A549 treated with AZD9567 at 1 μM for 4 hours (cell line): ENCODE measurements around the gene PRAF2. TPM values are rescaled to one million over a fixed set of nuclear protein-coding genes. Genes with fewer than 3 reads are reported as not detected.

Experiments used
- total RNA-seq: library from RNA; stranded (reverse); fragments of 200-300 nt; extraction: Qiagen RNA extraction; gene quantifications from 5 replicates; pipeline ENCODE4 v1.2.3, GENCODE V29; 2022; ENCODE audit not compliant: insufficient read depth

Gene PRAF2, protein sequence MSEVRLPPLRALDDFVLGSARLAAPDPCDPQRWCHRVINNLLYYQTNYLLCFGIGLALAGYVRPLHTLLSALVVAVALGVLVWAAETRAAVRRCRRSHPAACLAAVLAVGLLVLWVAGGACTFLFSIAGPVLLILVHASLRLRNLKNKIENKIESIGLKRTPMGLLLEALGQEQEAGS
- total RNA-seq, result 40.6 to 51.0 TPM (median 46.0 TPM) in 5 replicates

DNA sequence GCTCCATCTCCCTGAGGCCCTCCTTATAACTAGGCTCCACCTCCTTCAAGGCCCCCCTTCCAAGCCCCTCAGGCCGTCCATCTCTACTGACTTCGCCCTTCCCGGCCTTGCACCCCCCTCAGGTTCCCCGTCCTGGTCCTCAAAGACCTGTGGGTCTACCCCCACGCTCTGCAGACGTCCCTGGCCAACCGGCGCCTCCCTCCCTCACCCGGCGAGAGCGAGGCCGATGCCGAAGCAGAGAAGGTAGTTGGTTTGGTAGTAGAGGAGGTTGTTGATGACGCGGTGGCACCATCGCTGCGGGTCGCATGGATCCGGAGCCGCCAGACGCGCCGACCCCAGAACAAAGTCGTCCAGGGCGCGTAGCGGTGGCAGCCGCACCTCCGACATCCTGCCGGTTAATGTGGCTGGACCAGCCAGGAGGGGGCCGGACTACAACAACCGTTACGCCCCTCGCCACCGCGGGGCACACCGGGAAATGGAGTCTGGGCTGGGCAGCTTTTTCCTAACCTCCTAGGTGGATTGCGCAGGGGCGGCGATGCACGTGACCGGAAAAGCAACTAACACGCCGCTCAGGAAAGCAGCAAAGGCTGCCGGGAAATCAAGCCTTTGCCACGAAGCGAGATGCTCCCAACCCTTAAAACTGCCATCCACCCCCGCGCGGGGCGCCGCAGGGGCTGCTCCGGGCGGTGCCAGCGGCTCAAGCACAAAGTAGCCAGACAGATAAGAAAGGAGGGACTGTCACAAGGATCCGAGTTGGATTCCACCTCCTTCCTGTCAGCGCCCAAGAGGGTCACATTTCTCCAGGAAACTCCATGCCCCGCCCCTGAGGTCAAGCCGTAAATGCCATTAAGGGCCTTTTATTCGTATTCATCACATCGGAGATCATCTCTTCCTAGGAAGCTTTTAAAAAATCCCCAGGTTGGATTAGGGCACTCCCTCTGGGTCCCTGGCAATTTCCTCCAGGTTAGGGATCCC, at the start of gene PRAF2:
TSS of gene PRAF2 (minus strand) at position 402 of the 975 bp plus-strand sequence. CDS start at position 387, 15 bp downstream.

DNA sequence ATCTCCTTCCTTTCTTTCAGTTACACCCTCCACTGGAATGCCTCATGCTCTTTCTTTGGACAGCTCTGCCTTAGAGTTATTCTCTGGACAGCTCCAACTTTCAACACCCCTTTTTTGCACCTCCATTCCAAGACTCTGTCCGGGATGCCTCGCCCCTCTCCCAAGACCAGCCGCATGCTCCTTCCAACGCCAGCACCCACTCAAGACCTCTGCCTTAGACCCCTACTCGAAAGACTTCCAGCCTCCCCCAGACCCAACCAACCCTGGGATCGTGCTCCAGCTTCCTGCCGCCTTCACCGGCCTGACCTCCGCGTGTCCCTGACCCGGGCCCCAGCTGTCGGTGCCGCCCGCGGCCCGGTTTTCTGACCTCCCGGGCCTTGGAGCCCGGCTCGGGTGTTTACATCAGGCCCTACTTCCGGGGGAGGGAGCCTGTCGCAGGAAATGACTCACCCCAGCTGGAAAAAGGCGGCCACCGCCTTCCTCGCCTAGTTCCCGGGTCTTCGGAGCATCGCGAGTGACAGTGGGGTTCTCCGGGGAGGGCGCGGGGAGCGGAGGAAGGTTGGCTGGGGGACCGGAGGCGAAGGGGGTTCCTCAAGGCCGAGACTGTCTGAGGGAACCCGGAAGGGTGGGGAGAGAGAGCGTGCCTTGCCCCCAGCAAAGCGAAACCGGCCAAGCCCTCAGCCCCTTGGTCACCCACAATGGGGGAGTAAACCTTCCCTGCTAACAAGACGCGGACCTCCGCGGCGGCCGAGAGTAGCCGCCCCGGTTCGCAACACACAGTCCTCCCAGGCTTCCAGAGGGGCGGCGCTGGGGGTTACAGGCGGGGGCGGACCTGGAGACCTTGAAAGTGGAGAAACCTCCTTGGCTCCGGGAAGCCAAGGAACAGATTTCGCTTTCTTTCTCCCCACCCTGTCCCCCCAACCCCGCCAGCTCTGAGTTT, 6.0 kb upstream of the PRAF2 start, which contains the start of gene WDR45:
TSS of gene WDR45 (minus strand) at position 399 of the 940 bp plus-strand sequence. CDS start 1,792 bp downstream, outside the sequence.

DNA sequence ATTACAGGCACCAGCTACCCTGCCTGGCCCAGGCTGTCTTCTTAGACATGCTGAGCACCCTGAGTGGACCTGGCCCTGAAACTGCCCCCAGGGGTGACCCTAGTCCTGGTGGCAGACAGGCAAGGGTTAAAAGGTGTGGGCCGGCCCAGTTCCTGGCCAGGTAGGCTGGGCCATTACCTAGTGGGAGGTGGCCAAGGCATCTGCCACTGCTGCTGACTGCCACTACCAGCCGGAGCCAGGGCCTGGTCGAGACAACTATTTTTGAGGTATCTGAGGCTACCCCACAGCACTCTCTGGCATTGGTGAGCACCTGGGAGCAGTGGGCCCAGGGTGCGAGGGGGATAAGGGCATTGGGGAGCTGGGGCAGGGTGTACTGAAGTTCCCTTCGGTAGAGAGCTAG, 15.0 kb downstream of the PRAF2 start, which contains the start of gene CCDC120:
TSS of gene CCDC120 (plus strand) at position 206 of the 400 bp plus-strand sequence. CDS start 3,043 bp downstream, outside the sequence.

DNA sequence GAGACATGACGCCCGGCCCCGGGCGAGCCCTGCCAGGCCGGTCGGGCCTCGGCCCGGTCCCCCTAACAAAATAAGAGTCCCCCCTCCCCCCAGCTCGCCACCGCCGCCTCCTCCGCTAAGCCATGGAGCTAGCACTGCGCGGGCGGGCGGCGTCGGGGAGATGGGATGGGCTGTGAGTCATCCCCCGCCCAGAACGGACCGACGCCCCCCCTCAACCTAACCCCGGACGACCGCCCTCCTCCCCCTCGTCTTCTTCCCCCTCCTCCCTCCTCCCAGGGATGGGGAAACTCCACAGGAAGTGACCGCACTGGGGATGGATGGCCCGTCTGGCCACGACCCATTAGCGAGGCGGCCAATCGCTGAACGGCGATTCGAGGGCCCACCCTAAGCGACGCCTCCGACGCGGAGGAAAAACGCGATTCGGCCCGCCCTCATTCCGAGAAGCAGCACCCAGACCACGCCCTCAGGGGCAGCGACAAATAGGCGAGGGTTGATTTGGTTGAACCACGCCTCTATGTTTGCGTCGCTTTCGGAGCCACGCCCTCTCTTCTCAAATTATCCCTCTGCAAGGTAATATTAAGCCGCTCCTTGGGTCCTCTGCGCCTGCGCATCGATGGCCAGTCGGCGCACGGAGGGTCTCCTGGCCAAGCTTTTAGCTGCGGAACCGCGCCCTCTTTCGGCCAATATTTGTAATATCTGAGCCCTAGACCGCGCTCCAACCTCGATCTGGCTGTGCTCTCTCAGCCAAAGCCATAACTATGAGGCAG, 30.4 kb downstream of the PRAF2 start, which contains the start of gene TFE3:
TSS of gene TFE3 (minus strand) at position 138 of the 767 bp plus-strand sequence. CDS start at position 7, 131 bp downstream.

Other genes with a start within 250 kb of the PRAF2 start
- gene ERAS, start 247.5 kb downstream of the PRAF2 start, total RNA-seq, result 0.10 TPM in 1 of 5 replicates, not detected in the others
- gene PCSK1N, start 238.4 kb downstream of the PRAF2 start, total RNA-seq, result 17.7 to 49.2 TPM (median 41.6 TPM) in 5 replicates
- gene TIMM17B, start 176.2 kb downstream of the PRAF2 start, total RNA-seq, result 83.7 to 111 TPM (median 99.2 TPM) in 5 replicates
- gene PQBP1, start 176.1 kb downstream of the PRAF2 start, total RNA-seq, result 96.7 to 107 TPM (median 104 TPM) in 5 replicates
- 41.9 to 70.7 TPM (median 67.0 TPM) in 5 replicates for gene SLC35A2, start 162.4 kb downstream of the PRAF2 start, total RNA-seq
- gene PIM2, start 155.0 kb downstream of the PRAF2 start, total RNA-seq, result 9.7 to 11.7 TPM (median 10.3 TPM) in 5 replicates
- 61.0 to 65.5 TPM (median 61.7 TPM) in 5 replicates for gene OTUD5, start 116.4 kb downstream of the PRAF2 start, total RNA-seq
- 1.0 to 3.0 TPM (median 1.1 TPM) in 5 replicates for gene KCND1, start 102.2 kb downstream of the PRAF2 start, total RNA-seq
- 18.8 to 22.2 TPM (median 21.0 TPM) in 5 replicates for gene GRIPAP1, start 71.7 kb downstream of the PRAF2 start, total RNA-seq
- 35.5 to 46.3 TPM (median 43.2 TPM) in 5 replicates for gene TFE3, start 30.6 kb downstream of the PRAF2 start, total RNA-seq
- gene CCDC120, start 15.0 kb downstream of the PRAF2 start, total RNA-seq, result 1.2 to 3.7 TPM (median 2.9 TPM) in 5 replicates
- gene WDR45, start 5.9 kb upstream of the PRAF2 start, total RNA-seq, result 41.3 to 56.4 TPM (median 53.4 TPM) in 5 replicates
- gene GPKOW, start 49.7 kb upstream of the PRAF2 start, total RNA-seq, result 19.2 to 24.7 TPM (median 23.7 TPM) in 5 replicates
- 2.3 to 4.7 TPM (median 3.0 TPM) in 5 replicates for gene MAGIX, start 88.8 kb upstream of the PRAF2 start, total RNA-seq
- 313 to 440 TPM (median 426 TPM) in 5 replicates for gene PLP2, start 97.9 kb upstream of the PRAF2 start, total RNA-seq
- gene PRICKLE3, start 112.4 kb upstream of the PRAF2 start, total RNA-seq, result 10.7 to 19.3 TPM (median 17.9 TPM) in 5 replicates
- 2.0 to 3.0 TPM (median 2.6 TPM) in 5 replicates for gene SYP, start 126.2 kb upstream of the PRAF2 start, total RNA-seq
- gene CACNA1F, start 159.3 kb upstream of the PRAF2 start, total RNA-seq, result not detected in 5 replicates
- 10.6 to 14.6 TPM (median 13.6 TPM) in 5 replicates for gene CCDC22, start 161.5 kb upstream of the PRAF2 start, total RNA-seq
- gene FOXP3, start 190.7 kb upstream of the PRAF2 start, total RNA-seq, result 0.06 to 0.14 TPM (median 0.13 TPM) in 4 of 5 replicates, not detected in the other
- gene PPP1R3F, start 195.8 kb upstream of the PRAF2 start, total RNA-seq, result 2.3 to 3.4 TPM (median 3.0 TPM) in 4 of 5 replicates, not detected in the other
- gene GAGE10, start 229.6 kb upstream of the PRAF2 start, total RNA-seq, result not detected in 5 replicates
- not detected in 5 replicates for gene GAGE12J, start 248.0 kb upstream of the PRAF2 start, total RNA-seq